GM12801 (cell line): Measurements from ENCODE around the gene SNTA1.

Experiments
- TF ChIP-seq, protein P1 (sequence below): IDR thresholded peaks from one replicate; pipeline ENCODE4 v1.5.1; 2011; ENCODE audit warnings: control low read depth; ENCODE audit not compliant: insufficient read length; ENCODE audit errors: extremely low read depth

The SNTA1 gene

DNA sequence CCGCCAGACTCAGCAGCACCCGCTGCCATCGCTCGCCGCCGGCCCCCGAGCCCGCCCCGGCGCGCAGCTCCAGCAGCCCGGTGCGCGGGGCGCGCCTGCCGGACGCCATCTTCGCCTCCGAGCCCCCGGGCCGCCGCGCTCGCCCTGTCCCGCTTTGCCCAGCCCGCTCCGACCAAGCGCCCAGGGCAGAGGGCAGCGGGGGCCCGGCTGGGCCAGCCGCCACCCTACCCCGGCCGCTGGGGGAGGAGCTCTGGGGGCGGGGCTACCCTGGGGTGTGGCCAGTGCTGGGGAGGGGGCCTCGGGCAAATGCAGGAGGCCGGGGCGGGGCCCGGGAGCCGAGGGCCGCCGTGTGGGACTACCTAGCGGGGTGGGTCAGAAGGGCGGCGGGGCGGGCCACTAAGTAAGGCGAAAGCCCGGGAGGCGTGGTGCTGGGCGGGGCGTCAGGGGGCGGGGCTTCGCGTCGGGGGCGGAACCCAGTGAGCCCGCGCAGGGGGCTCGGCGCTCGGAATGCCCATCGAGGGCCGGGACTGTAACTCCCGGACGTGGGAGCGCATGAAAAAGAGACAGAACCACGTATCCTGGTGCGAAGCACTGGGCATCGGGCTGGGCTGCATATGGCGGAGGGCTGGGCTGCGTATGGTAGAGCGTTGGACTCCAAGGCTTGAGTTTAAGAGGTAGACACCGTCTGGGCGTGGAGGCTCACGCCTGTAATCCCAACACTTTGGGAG lies at the start of gene SNTA1:
SNTA1 (minus strand) TSS at position 252 of the 728 bp plus-strand sequence; CDS start at position 109, 143 bp downstream.
- TF ChIP-seq, protein P1, sequence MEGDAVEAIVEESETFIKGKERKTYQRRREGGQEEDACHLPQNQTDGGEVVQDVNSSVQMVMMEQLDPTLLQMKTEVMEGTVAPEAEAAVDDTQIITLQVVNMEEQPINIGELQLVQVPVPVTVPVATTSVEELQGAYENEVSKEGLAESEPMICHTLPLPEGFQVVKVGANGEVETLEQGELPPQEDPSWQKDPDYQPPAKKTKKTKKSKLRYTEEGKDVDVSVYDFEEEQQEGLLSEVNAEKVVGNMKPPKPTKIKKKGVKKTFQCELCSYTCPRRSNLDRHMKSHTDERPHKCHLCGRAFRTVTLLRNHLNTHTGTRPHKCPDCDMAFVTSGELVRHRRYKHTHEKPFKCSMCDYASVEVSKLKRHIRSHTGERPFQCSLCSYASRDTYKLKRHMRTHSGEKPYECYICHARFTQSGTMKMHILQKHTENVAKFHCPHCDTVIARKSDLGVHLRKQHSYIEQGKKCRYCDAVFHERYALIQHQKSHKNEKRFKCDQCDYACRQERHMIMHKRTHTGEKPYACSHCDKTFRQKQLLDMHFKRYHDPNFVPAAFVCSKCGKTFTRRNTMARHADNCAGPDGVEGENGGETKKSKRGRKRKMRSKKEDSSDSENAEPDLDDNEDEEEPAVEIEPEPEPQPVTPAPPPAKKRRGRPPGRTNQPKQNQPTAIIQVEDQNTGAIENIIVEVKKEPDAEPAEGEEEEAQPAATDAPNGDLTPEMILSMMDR: no peak

GRCh38 chr20:33490934-33491656 lies 47.5 kb upstream of the SNTA1 start:
- TF ChIP-seq, protein P1: no peak

DNA sequence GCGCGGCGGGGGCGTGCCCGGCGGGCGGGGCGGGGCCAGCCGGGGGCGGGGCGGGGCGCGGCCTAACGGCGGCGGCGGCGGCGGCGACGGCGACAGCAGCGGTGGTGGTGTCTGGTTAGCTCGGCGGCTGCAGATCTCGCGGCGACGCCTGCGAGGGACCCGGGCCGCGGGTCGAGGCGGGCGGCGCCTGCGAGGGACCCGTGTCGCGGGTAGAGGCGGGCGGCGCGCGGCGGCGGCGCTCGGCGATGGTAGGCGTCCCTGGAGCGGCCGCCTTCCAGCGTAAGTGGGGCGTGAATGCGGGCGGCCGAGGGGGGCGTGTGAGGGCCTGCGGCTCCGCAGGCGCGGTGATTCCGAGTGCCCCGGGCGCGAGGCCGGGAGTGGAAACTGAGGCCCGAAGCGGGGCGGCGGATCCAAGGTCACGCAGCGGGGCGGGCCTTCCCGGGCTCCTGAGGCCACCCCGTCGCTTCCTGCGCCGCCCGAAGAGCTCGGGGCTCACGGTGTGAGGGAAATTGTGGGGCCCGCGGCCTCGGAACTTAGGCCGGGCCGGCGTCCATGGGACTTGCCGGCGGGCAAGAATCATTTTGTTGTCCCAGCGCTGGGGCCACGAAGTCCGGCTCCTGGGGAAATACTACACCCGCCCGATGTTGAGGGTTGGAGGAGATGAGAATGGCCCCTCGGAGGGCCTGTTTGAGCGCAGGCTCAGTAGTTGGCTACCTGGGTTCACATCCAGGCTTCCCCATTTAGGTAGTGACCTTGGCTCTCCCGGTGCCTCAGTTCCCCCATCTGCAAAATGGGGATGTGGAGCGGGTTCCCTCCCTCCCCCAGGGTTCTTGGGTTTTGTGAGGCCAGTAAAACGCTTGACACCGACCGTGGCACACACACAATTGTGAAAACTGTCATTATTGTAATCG lies 46.7 kb upstream of the SNTA1 start, which contains the start of gene CBFA2T2:
CBFA2T2 (plus strand) TSS at position 74 of the 911 bp plus-strand sequence; CDS start at position 246, 172 bp downstream.
- TF ChIP-seq, protein P1: no peak

- TF ChIP-seq, protein P1: no peak
These were observed 46.0 kb upstream of the SNTA1 start for GRCh38 chr20:33489495-33490022.

DNA sequence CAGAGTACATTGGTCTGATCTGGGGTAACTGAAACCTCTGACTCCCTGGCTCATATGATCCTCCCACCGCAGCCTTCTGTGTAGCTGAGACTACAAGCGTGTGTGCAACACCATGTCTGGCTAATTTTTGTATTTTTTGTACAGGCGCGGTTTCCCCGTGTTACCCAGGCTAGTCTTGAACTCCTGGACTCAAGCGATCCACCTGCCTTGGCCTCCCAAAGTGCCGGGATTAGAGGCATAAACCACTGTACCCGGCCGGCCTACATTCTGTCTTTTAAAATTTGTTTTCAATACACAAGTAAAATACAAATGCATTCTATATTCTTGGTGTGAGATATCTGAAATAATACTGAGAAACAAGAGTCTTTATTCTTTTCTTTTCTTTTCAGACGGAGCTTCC lies 44.6 kb upstream of the SNTA1 start:
- TF ChIP-seq, protein P1: no peak

DNA sequence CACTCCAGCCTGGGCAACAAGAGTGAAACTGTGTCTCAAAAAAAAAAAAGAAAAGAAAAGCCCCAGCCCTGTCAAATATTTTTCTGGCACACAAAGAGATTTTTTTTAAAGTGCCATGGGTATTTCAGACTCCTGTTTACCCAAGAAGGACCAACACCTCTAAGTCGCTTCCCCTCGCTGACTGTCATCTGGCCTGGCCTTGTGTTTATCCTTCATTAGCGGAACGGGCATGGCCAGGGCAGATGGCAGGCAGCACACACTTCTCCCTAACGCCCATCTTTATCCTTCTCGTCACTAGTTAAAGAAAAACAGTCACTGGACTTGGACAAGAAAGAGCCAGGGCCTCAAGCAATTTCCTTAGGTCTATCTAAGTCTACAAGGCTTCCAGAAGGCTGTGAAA lies 39.0 kb upstream of the SNTA1 start:
- TF ChIP-seq, protein P1: no peak
